ENCODE measurements around the gene SH2D3C.

The SH2D3C gene

DNA sequence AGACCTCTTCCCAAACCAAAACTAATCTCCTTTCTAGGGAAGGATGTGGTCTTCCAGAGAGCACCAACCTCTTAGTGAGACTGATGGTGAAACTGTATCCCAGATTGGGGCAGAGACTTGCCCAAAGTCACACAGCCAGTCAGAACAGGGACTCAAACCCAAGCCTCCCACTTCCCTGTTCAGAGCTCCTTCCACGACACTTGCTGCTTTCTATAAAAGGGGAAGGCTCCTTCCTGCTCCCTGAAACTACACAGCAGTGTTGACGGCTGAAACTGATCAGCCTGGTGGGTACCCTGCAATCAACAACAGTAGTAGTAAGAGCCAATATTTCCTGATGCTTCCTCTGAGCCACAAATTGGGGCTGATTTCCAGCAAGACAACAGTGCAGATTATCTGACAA lies 44.9 kb downstream of the SH2D3C start:
- H3K27ac ChIP-seq, result no peak overlapping the region
- in situ Hi-C loops (cut with HindIII; ENCODE audit: low pct_ligation_motif_present, low sequenced_read_pairs), result no loop called here
- TF ChIP-seq, protein P1, sequence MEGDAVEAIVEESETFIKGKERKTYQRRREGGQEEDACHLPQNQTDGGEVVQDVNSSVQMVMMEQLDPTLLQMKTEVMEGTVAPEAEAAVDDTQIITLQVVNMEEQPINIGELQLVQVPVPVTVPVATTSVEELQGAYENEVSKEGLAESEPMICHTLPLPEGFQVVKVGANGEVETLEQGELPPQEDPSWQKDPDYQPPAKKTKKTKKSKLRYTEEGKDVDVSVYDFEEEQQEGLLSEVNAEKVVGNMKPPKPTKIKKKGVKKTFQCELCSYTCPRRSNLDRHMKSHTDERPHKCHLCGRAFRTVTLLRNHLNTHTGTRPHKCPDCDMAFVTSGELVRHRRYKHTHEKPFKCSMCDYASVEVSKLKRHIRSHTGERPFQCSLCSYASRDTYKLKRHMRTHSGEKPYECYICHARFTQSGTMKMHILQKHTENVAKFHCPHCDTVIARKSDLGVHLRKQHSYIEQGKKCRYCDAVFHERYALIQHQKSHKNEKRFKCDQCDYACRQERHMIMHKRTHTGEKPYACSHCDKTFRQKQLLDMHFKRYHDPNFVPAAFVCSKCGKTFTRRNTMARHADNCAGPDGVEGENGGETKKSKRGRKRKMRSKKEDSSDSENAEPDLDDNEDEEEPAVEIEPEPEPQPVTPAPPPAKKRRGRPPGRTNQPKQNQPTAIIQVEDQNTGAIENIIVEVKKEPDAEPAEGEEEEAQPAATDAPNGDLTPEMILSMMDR (IDR thresholded peaks at IDR 0.05; ENCODE audit: low read depth, low read length, missing control alignments), result no peak
- DNase-seq, result no peak
- no peaks in the 10 kb centered on the region for H3K27me3 ChIP-seq (replicated peaks)
- H3K36me3 ChIP-seq (replicated peaks), result no peaks in the 10 kb centered on the region
- no peak overlapping the region for H3K4me3 ChIP-seq (ENCODE audit: low read depth, low read length)

DNA sequence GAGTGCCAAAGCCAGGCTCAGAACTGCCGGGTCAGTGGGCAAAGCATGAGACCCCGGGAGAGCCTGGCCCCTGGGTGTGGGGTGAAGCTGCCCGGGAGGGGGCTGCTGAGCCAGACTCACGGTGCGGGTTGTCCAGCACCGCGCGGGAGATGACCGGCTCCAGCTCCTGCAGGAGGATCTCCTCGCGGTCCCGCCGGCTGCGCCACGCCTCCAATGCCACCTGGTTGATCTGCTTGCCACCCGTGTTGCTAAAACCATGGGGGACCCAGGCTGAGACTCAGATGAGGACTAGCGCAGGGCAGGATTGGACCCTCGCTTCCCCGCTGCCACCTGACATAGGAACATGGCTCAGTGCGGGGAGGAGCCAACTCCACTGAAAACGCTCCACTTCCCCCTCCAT lies 46.0 kb downstream of the SH2D3C start:
- Histone ChIP-seq H3K27ac (no peak overlapping the region), H3K27me3 (replicated peaks) (no peaks in the 10 kb centered on the region), H3K4me3 (ENCODE audit: low read depth, low read length) (no peak overlapping the region), H3K36me3 (replicated peaks) (no peaks in the 10 kb centered on the region)
- DNase-seq, result no peak
- TF ChIP-seq, protein P1 (IDR thresholded peaks at IDR 0.05; ENCODE audit: low read depth, low read length, missing control alignments), result no peak
- in situ Hi-C loops (cut with HindIII; ENCODE audit: low pct_ligation_motif_present, low sequenced_read_pairs), result no loop called here

DNA sequence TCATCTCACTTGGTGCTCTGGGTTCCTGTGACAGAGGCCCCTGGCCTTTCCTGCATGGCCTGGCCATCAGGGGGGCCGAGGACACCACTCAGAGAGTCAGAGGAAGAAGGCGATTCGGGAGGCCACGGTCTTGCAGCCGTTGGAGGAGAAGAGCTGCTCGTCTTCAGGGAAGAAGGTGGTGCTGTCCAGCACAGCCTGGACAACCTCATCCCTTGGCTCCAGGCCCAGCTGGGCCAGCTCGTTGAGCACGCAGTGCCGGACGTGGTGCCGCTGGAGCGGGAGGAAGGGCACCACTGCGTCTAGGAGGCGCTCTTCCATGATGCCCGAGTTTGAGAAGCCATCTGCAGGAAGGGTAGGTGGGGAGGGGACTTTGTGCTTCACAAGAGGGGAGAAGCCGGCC lies 46.5 kb downstream of the SH2D3C start:
- no peaks in the 10 kb centered on the region for H3K36me3 ChIP-seq (replicated peaks)
- in situ Hi-C loops (cut with HindIII; ENCODE audit: low pct_ligation_motif_present, low sequenced_read_pairs), result no loop called here
- DNase-seq, result no peak
- no peak overlapping the region for H3K27ac ChIP-seq
- no peaks in the 10 kb centered on the region for H3K27me3 ChIP-seq (replicated peaks)
- H3K4me3 ChIP-seq (ENCODE audit: low read depth, low read length), result no peak overlapping the region
- TF ChIP-seq, protein P1 (IDR thresholded peaks at IDR 0.05; ENCODE audit: low read depth, low read length, missing control alignments), result no peak

- DNase-seq, result no peak
- H3K36me3 ChIP-seq (replicated peaks), result no peaks in the 10 kb centered on the region
- no peaks in the 10 kb centered on the region for H3K27me3 ChIP-seq (replicated peaks)
- in situ Hi-C loops (cut with HindIII; ENCODE audit: low pct_ligation_motif_present, low sequenced_read_pairs), result no loop called here
- H3K4me3 ChIP-seq (ENCODE audit: low read depth, low read length), result no peak overlapping the region
- no peak overlapping the region for H3K27ac ChIP-seq
- TF ChIP-seq, protein P1 (IDR thresholded peaks at IDR 0.05; ENCODE audit: low read depth, low read length, missing control alignments), result no peak
These were observed 47.6 kb downstream of the SH2D3C start for GRCh38 chr9:127730799-127731410.

DNA sequence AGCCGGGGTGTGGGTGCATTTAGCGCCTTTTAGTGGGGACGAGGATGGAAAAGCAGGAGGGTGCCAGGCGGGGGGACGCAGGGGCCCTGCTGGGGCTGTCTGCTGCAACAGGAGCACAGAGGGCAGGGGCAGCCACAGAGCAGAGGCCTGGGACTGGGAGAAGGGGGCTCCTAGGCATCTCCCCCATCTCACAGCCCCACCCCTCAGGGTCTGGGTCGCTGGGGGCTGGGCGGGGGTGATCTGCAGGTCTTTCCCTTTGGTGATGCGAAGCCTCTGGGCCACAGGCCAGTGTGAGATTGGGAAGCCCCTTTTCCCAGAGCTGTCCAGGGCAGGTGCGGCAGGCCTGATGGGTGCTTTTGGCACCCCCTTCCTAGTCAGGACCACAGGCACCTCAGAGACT lies 48.2 kb downstream of the SH2D3C start:
- in situ Hi-C loops (cut with HindIII; ENCODE audit: low pct_ligation_motif_present, low sequenced_read_pairs), result no loop called here
- no peak for DNase-seq
- TF ChIP-seq, protein P1 (IDR thresholded peaks at IDR 0.05; ENCODE audit: low read depth, low read length, missing control alignments), result no peak
- H3K36me3 ChIP-seq (replicated peaks), result no peaks in the 10 kb centered on the region
- H3K4me3 ChIP-seq (ENCODE audit: low read depth, low read length), result no peak overlapping the region
- H3K27ac ChIP-seq, result no peak overlapping the region
- H3K27me3 ChIP-seq (replicated peaks), result no peaks in the 10 kb centered on the region

Data from brain microvascular endothelial cell (primary cell).